SU-DHL-6 (cell line): ENCODE data around the gene MARCHF11.

ENCODE experiments used
- H2AFZ ChIP-seq: fragments of 200-600 bp; sonication (generic); 2 replicates; pipeline ENCODE4 v1.6.1; 2014; ENCODE audit warnings: low read depth, mild to moderate bottlenecking, moderate library complexity, mixed read lengths, antibody characterized with exemption, low read length; ENCODE audit not compliant: severe bottlenecking
- H3F3A ChIP-seq: fragments of 200-600 bp; shearing (Covaris generic); 2 replicates; pipeline ENCODE4 v1.6.0; 2016; ENCODE audit warnings: antibody characterized with exemption, mild to moderate bottlenecking; ENCODE audit not compliant: insufficient read depth
- H3K27ac ChIP-seq: fragments of 200-600 bp; sonication (generic); 2 replicates; pipeline ENCODE4 v1.5.1; 2016; ENCODE audit warnings: low read depth, mild to moderate bottlenecking, low read length, moderate library complexity, mixed read lengths
- H3K27me3 ChIP-seq: fragments of 200-600 bp; sonication (generic), shearing (Covaris generic); 2 replicates; pipeline ENCODE4 v1.6.0; 2014; ENCODE audit warnings: mild to moderate bottlenecking, low read length
- H3K36me3 ChIP-seq: fragments of 200-600 bp; sonication (generic); 2 replicates; pipeline ENCODE4 v1.6.1; 2014; ENCODE audit warnings: mild to moderate bottlenecking, low read length, mixed read lengths
- H3K4me2 ChIP-seq: fragments of 300-600, 200-600 bp; shearing (Covaris generic), sonication (generic); 2 replicates; pipeline ENCODE4 v1.6.0; 2014; ENCODE audit warnings: low read length, low read depth, mild to moderate bottlenecking; ENCODE audit not compliant: poor library complexity, severe bottlenecking
- H3K4me3 ChIP-seq: fragments of 200-600 bp; sonication (generic); 2 replicates; pipeline ENCODE4 v1.5.1; 2014; ENCODE audit warnings: antibody characterized with exemption, low read length, mild to moderate bottlenecking, mixed read lengths; ENCODE audit not compliant: insufficient read depth, poor library complexity, severe bottlenecking
- H3K79me2 ChIP-seq: fragments of 200-600 bp; sonication (generic); 2 replicates; pipeline ENCODE4 v1.6.1; 2014; ENCODE audit warnings: mild to moderate bottlenecking, low read length, moderate library complexity; ENCODE audit not compliant: insufficient read depth
- H3K9ac ChIP-seq: fragments of 200-600 bp; sonication (generic); 2 replicates; pipeline ENCODE4 v1.7.0; 2014; ENCODE audit warnings: mild to moderate bottlenecking, low read length
- H3K9me2 ChIP-seq: fragments of 200-600 bp; sonication (generic); replicated peaks from 2 replicates; pipeline ENCODE4 v1.6.1; 2014; ENCODE audit warnings: low read length; ENCODE audit not compliant: insufficient read depth
- H3K9me3 ChIP-seq: fragments of 200-600 bp; sonication (generic); 2 replicates; pipeline ENCODE4 v1.6.1; 2014; ENCODE audit warnings: low read length, mixed read lengths; ENCODE audit not compliant: insufficient read depth
- H4K20me1 ChIP-seq: fragments of 200-600 bp; sonication (generic); 2 replicates; pipeline ENCODE4 v1.6.1; 2014; ENCODE audit warnings: low read depth, mild to moderate bottlenecking, antibody characterized with exemption, low read length, moderate library complexity, mixed read lengths
- EZH2phosphoT487 ChIP-seq: fragments of 200-600 bp; sonication (generic), shearing (Covaris generic); conservative IDR thresholded peaks from 2 replicates; pipeline ENCODE4 v1.6.1; 2018; ENCODE audit warnings: mild to moderate bottlenecking, antibody characterized with exemption, low read length, moderate library complexity, mixed read lengths
- TF ChIP-seq, protein P1 (sequence below): fragments of 200-600 bp; sonication (generic); IDR thresholded peaks from one replicate; pipeline ENCODE4 v1.5.1; 2017; ENCODE audit warnings: antibody characterized with exemption, mild to moderate bottlenecking, low read length, moderate library complexity; ENCODE audit not compliant: insufficient read depth, poor library complexity, severe bottlenecking

MARCHF11 gene

DNA sequence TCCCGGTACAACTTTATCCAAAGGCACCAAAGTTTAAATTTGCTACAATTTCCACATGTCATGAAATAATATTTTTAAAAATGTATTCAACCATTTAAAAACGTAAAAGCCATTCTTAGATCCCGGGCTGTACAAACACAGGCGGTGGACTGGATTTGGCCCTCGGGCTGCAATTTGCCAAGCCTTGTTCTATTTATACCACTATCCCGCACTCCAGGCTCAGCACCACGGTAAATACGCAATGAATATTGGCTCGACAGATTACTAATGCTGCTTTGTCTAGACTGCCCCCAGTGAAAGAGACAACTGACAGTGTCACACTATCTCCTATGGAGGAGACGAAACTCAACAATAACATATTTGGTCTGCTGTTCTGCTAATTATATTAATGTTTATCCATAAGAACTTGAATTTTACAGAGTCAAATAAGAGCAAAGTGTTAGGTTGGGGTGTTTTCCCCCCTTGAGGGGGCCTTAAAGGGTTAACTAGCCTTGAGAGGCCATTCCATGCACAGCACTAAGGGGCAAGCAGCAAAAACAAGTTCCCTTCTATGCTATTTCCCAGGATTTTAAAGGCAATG lies 98.1 kb downstream of the MARCHF11 start:
- H3K36me3 ChIP-seq = no peaks in the 10 kb centered on the region
- no peak overlapping the region for H3K27ac ChIP-seq
- H3K4me2 ChIP-seq = no peak overlapping the region
- no peaks in the 10 kb centered on the region for H3K79me2 ChIP-seq
- no peaks in the 10 kb centered on the region for H3K9me2 ChIP-seq
- H3F3A ChIP-seq = no peaks in the 10 kb centered on the region
- no peak for TF ChIP-seq EZH2phosphoT487
- TF ChIP-seq, protein P1, sequence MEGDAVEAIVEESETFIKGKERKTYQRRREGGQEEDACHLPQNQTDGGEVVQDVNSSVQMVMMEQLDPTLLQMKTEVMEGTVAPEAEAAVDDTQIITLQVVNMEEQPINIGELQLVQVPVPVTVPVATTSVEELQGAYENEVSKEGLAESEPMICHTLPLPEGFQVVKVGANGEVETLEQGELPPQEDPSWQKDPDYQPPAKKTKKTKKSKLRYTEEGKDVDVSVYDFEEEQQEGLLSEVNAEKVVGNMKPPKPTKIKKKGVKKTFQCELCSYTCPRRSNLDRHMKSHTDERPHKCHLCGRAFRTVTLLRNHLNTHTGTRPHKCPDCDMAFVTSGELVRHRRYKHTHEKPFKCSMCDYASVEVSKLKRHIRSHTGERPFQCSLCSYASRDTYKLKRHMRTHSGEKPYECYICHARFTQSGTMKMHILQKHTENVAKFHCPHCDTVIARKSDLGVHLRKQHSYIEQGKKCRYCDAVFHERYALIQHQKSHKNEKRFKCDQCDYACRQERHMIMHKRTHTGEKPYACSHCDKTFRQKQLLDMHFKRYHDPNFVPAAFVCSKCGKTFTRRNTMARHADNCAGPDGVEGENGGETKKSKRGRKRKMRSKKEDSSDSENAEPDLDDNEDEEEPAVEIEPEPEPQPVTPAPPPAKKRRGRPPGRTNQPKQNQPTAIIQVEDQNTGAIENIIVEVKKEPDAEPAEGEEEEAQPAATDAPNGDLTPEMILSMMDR = no peak
- no peaks in the 10 kb centered on the region for H3K27me3 ChIP-seq
- H3K9me3 ChIP-seq = no peaks in the 10 kb centered on the region
- no peak overlapping the region for H3K9ac ChIP-seq
- no peak overlapping the region for H2AFZ ChIP-seq
- no peak overlapping the region for H3K4me3 ChIP-seq
- H4K20me1 ChIP-seq = no peaks in the 10 kb centered on the region

DNA sequence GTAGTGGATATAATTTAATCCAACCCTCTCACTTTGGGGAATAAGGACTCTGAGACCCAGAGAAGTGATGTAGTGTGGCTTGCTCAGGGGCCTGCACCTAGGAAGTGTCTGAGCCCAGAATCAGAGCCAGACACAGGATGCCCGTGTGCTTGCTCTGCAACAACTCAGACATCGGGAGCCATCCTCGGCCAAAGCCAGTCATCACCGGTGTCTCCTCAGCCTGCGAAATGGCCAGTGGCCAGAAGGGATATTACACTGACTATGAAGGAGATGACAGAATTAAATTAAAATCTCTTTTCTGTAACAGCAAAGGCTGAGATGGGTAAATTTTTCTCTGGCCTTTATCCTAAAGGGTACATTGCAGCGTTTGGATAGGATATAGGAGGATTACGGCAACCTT lies 102.9 kb downstream of the MARCHF11 start:
- H3K9me2 ChIP-seq = no peaks in the 10 kb centered on the region
- no peak overlapping the region for H2AFZ ChIP-seq
- H3K27ac ChIP-seq = no peak overlapping the region
- H3F3A ChIP-seq = no peaks in the 10 kb centered on the region
- no peaks in the 10 kb centered on the region for H3K79me2 ChIP-seq
- H3K9me3 ChIP-seq = no peaks in the 10 kb centered on the region
- no peaks in the 10 kb centered on the region for H3K36me3 ChIP-seq
- no peaks in the 10 kb centered on the region for H3K27me3 ChIP-seq
- no peaks in the 10 kb centered on the region for H4K20me1 ChIP-seq
- H3K9ac ChIP-seq = no peak overlapping the region
- TF ChIP-seq, protein P1 = no peak
- no peak for TF ChIP-seq EZH2phosphoT487
- no peak overlapping the region for H3K4me2 ChIP-seq
- no peak overlapping the region for H3K4me3 ChIP-seq

DNA sequence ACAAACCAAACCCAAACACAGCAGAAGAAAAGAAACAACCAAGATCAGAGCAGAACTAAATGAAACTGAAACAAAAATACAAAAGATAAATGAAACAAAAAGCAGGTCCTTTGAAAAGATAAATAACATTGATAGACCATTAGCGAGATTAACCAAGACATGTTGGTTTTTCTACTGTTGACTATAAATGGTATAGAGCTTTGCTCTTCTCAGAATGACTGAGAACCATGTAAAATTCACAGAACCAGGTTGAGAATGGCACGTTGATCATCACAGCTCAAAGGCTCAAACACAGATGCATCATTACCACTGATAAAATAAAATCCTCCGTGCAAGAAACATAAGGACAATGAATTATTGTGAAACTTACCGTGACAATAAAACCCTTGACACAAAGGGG lies 105.2 kb downstream of the MARCHF11 start:
- Histone ChIP-seq H4K20me1 (no peaks in the 10 kb centered on the region), H3K9ac (no peak overlapping the region), H3K9me2 (no peaks in the 10 kb centered on the region), H3K79me2 (no peaks in the 10 kb centered on the region), H3K36me3 (no peaks in the 10 kb centered on the region), H2AFZ (no peak overlapping the region), H3K4me3 (no peak overlapping the region), H3K4me2 (no peak overlapping the region), H3K27me3 (no peaks in the 10 kb centered on the region), H3F3A (no peaks in the 10 kb centered on the region), H3K27ac (no peak overlapping the region), H3K9me3 (no peaks in the 10 kb centered on the region)
- TF ChIP-seq, protein P1 = no peak
- TF ChIP-seq EZH2phosphoT487 = no peak
